ENCODE data around the gene APOB. TPM values are rescaled to one million over a fixed set of nuclear protein-coding genes. Genes with fewer than 3 reads are reported as not detected.

Gene APOB
- total RNA-seq, 1 donor from 2014 or later, result 15.9 TPM

- Mint-ChIP-seq H3K9me3 (ENCODE audit: unreplicated experiment) (no peaks in the 10 kb centered on the region), H3K27me3 (ENCODE audit: unreplicated experiment) (no peaks in the 10 kb centered on the region), H3K4me1 (ENCODE audit: unreplicated experiment) (no peaks in the 10 kb centered on the region), H3K36me3 (ENCODE audit: low read depth, unreplicated experiment) (peaks cover 60% of the 10 kb centered on the region), H3K27ac (ENCODE audit: unreplicated experiment) (no peak overlapping the region), H3K4me3 (ENCODE audit: unreplicated experiment) (no peak overlapping the region)
- TF ChIP-seq, protein P1, sequence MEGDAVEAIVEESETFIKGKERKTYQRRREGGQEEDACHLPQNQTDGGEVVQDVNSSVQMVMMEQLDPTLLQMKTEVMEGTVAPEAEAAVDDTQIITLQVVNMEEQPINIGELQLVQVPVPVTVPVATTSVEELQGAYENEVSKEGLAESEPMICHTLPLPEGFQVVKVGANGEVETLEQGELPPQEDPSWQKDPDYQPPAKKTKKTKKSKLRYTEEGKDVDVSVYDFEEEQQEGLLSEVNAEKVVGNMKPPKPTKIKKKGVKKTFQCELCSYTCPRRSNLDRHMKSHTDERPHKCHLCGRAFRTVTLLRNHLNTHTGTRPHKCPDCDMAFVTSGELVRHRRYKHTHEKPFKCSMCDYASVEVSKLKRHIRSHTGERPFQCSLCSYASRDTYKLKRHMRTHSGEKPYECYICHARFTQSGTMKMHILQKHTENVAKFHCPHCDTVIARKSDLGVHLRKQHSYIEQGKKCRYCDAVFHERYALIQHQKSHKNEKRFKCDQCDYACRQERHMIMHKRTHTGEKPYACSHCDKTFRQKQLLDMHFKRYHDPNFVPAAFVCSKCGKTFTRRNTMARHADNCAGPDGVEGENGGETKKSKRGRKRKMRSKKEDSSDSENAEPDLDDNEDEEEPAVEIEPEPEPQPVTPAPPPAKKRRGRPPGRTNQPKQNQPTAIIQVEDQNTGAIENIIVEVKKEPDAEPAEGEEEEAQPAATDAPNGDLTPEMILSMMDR (IDR thresholded peaks at IDR 0.05; ENCODE audit: unreplicated experiment), result no peak
- DNase-seq (ENCODE audit: low spot score), result no peak
These were observed 34.8 kb downstream of the APOB start for GRCh38 chr2:21008790-21009661.

DNA sequence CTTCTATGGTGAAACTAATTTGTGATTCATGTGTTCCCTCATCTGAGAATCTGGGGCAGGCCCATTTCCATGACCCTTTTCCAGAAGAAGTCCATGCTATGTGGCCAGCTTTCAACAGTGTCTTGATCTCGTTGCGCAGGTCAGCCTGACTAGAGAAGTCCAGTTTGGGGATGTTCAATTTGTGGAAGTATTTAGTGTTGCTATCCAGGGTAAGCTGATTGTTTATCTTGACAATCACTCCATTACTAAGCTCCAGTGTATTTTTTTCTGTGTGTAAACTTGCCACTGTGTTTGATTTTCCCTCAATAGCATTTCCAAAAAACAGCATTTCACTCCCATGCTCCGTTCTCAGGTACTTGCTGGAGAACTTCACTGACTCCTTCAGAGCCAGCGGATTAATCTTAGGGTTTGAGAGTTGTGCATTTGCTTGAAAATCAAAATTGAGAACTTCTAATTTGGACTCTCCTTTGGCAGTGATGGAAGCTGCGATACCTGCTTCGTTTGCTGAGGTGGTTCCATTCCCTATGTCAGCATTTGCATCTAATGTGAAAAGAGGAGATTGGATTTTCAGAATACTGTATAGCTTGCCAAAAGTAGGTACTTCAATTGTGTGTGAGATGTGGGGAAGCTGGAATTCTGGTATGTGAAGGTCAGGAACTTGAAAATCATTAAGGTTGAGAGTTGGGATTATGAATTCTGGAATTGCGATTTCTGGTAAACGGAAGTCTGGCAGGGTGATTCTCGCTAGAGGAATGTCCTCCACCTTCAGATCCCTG lies 35.7 kb downstream of the APOB start:
- no peak for DNase-seq (ENCODE audit: low spot score)
- Mint-ChIP-seq H3K27ac (ENCODE audit: unreplicated experiment) (no peak overlapping the region), H3K4me1 (ENCODE audit: unreplicated experiment) (no peaks in the 10 kb centered on the region), H3K9me3 (ENCODE audit: unreplicated experiment) (no peaks in the 10 kb centered on the region), H3K27me3 (ENCODE audit: unreplicated experiment) (no peaks in the 10 kb centered on the region), H3K4me3 (ENCODE audit: unreplicated experiment) (no peak overlapping the region), H3K36me3 (ENCODE audit: low read depth, unreplicated experiment) (peaks cover 52% of the 10 kb centered on the region)
- TF ChIP-seq, protein P1 (IDR thresholded peaks at IDR 0.05; ENCODE audit: unreplicated experiment), result no peak

DNA sequence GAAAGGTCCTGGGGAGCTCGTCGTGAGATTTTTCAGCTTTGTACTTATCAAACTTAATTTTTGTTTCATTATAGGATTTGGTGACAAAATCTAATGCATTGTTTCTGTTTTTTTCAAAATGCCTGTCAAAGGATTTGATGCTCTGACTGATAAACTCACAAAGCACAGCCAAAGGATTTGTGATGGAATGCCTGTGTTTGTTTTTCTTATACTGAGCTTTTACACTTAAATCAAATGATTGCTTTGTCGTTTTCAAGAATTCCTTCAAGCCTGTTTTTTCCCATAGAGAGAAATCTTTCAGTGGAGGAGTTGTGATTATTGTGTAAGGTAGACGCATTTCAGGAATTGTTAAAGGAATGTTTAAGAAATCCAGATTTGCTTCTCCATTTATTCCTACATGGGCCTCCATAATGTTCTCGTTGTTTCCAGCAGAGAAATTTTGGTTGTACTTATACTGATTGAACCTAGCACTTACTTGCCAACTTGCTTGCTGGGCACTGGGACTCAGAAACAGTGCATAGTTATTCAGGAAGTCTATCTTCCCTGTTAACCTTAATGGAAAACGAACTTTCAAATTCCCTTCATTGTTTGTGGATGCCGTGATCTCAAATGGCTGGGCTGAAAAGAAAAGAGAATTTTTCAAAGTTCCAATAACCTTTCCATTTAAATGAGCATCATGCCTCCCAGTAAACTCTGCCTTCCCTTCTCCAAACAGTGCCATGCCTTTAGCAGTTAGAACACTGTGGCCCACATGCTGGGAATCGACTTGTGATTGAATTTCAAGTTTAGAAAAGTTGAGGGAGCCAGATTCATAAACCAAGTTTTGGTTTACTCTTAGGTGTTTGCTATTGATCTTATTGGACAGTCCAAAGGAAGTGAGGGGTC lies 36.5 kb downstream of the APOB start:
- Mint-ChIP-seq H3K27ac (ENCODE audit: unreplicated experiment) (no peak overlapping the region), H3K4me1 (ENCODE audit: unreplicated experiment) (no peaks in the 10 kb centered on the region), H3K9me3 (ENCODE audit: unreplicated experiment) (no peaks in the 10 kb centered on the region), H3K4me3 (ENCODE audit: unreplicated experiment) (no peak overlapping the region), H3K36me3 (ENCODE audit: low read depth, unreplicated experiment) (peaks cover 45% of the 10 kb centered on the region), H3K27me3 (ENCODE audit: unreplicated experiment) (no peaks in the 10 kb centered on the region)
- no peak for DNase-seq (ENCODE audit: low spot score)
- TF ChIP-seq, protein P1 (IDR thresholded peaks at IDR 0.05; ENCODE audit: unreplicated experiment), result no peak

DNA sequence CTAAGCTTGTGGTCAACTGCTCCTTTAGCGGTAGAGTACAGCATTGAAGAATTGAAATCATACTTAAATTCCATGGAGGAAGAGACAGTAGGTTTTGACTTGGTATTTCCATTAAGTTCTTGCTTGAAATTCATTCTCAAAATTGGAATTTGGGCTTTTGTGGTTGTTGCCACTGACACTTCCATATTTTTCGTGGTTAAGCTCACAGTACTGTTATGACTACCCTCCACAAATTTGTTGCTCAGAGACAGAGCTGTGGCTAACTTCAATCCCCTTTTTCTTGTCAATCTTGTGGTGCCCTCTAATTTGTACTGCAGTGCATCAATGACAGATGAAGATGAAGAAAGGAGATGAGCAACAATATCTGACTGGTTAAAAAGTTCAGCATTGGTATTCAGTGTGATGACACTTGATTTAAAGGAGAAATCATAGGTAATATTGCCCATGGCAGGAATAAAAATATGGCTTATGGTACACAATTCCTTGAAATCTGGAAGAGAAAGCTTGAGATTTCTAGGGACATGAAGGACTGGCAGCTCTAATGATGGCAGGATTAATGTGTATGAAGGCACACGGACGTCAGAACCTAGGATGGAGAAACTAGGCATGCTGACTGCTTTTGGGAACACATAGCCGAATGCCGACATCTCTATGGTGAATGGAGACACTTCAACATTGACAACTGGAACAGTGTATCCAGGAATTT lies 37.3 kb downstream of the APOB start:
- no peaks in the 10 kb centered on the region for H3K27me3 Mint-ChIP-seq (ENCODE audit: unreplicated experiment)
- TF ChIP-seq, protein P1 (IDR thresholded peaks at IDR 0.05; ENCODE audit: unreplicated experiment), result no peak
- no peak overlapping the region for H3K27ac Mint-ChIP-seq (ENCODE audit: unreplicated experiment)
- no peak for DNase-seq (ENCODE audit: low spot score)
- no peak overlapping the region for H3K4me3 Mint-ChIP-seq (ENCODE audit: unreplicated experiment)
- H3K36me3 Mint-ChIP-seq (ENCODE audit: low read depth, unreplicated experiment), result peaks cover 37% of the 10 kb centered on the region
- H3K4me1 Mint-ChIP-seq (ENCODE audit: unreplicated experiment), result no peaks in the 10 kb centered on the region
- no peaks in the 10 kb centered on the region for H3K9me3 Mint-ChIP-seq (ENCODE audit: unreplicated experiment)
